Loucy (cell line): Measurements from ENCODE around the gene SMAD5.

ENCODE experiments used
- H2AFZ ChIP-seq: fragments of 200-600 bp; sonication (generic); 2 replicates; pipeline ENCODE4 v1.6.0; 2016; ENCODE audit warnings: antibody characterized with exemption, mild to moderate bottlenecking, low read length, moderate library complexity
- H3F3A ChIP-seq: fragments of 200-600 bp; 2 replicates; pipeline ENCODE4 v1.6.0; 2016; ENCODE audit warnings: antibody characterized with exemption, low read depth, mild to moderate bottlenecking
- H3K27me3 ChIP-seq: fragments of 200-600 bp; sonication (generic); 2 replicates; pipeline ENCODE4 v1.6.1; 2014; ENCODE audit warnings: low read length, mild to moderate bottlenecking; ENCODE audit not compliant: insufficient read depth, poor library complexity, severe bottlenecking
- H3K36me3 ChIP-seq: fragments of 200-600 bp; sonication (generic); 2 replicates; pipeline ENCODE4 v1.6.1; 2016; ENCODE audit warnings: low read length; ENCODE audit not compliant: insufficient read depth
- H3K4me1 ChIP-seq: fragments of 200-600 bp; sonication (generic); 2 replicates; pipeline ENCODE4 v1.5.1; 2014; ENCODE audit warnings: low read length, mild to moderate bottlenecking; ENCODE audit not compliant: insufficient read depth, poor library complexity, severe bottlenecking
- H3K4me2 ChIP-seq: fragments of 200-600 bp; sonication (generic); 2 replicates; pipeline ENCODE4 v1.6.0; 2014; ENCODE audit warnings: antibody characterized with exemption, low read length, low read depth, mild to moderate bottlenecking; ENCODE audit not compliant: poor library complexity, severe bottlenecking
- H3K4me3 ChIP-seq: fragments of 200-600 bp; sonication (generic); 2 replicates; pipeline ENCODE4 v1.5.1; 2014; ENCODE audit warnings: low read length, mild to moderate bottlenecking, mixed read lengths; ENCODE audit not compliant: poor library complexity, severe bottlenecking
- H3K79me2 ChIP-seq: fragments of 200-600 bp; sonication (generic); 2 replicates; pipeline ENCODE4 v1.6.1; 2014; ENCODE audit warnings: low read length; ENCODE audit not compliant: insufficient read depth
- H3K9ac ChIP-seq: fragments of 200-600 bp; sonication (generic); 2 replicates; pipeline ENCODE4 v1.6.0; 2014; ENCODE audit warnings: mild to moderate bottlenecking, low read depth, low read length, moderate library complexity; ENCODE audit not compliant: poor library complexity, severe bottlenecking
- H3K9me2 ChIP-seq: fragments of 200-600 bp; sonication (generic); replicated peaks from 2 replicates; pipeline ENCODE4 v1.6.1; 2016; ENCODE audit warnings: low read depth, low read length, mixed read lengths
- H3K9me3 ChIP-seq: fragments of 200-600 bp; sonication (generic); 2 replicates; pipeline ENCODE4 v1.6.1; 2014; ENCODE audit warnings: mild to moderate bottlenecking, antibody characterized with exemption, low read length, low read depth; ENCODE audit not compliant: insufficient read depth
- H4K20me1 ChIP-seq: fragments of 200-600 bp; sonication (generic); 2 replicates; pipeline ENCODE4 v1.6.0; 2014; ENCODE audit warnings: antibody characterized with exemption, low read length, mild to moderate bottlenecking; ENCODE audit not compliant: insufficient read depth, poor library complexity, severe bottlenecking
- EZH2phosphoT487 ChIP-seq: fragments of 200-600 bp; IDR thresholded peaks from 2 replicates; pipeline ENCODE4 v1.6.1; 2018; ENCODE audit warnings: antibody characterized with exemption, mild to moderate bottlenecking, moderate library complexity, borderline replicate concordance
- TF ChIP-seq, protein P1 (sequence below): fragments of 200-600 bp; sonication (generic); conservative IDR thresholded peaks from 2 replicates; pipeline ENCODE4 v1.5.1; 2014; ENCODE audit warnings: mild to moderate bottlenecking, antibody characterized with exemption, low read length

Gene SMAD5

DNA sequence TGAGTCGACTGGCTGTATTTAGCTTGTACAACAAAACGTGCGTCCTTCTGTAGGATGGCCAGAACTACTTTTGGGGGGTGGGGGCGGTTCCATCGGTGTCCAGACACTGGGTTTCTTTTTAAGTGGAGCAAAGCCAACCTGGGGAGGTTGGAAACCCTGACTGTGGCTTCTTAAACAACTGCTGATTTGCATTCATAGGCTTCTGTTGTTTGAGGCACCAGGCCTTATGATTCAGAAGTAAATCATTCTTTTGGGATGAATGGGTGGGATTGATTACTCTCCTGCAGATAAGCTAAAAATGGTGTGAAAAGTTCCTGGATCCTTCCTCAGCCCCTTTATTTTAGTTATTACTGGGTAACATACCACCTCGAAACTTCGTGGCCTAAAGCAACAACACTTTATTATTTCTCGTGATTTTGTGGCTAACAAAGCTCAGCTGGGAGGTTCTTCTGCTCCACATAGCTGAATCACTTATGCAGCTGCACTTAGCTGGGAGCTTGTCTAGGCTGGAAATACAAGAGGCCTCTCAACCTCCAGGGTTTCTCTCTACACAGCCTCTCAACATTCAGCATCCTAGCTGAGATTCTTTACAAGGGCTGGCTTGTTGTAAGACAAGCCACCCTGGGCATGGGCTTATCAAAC lies 72.5 kb downstream of the SMAD5 start:
- no peak overlapping the region for H3K4me2 ChIP-seq
- H3K9me2 ChIP-seq = no peaks in the 10 kb centered on the region
- no peak overlapping the region for H2AFZ ChIP-seq
- H3K4me3 ChIP-seq = no peak overlapping the region
- no peaks in the 10 kb centered on the region for H3K36me3 ChIP-seq
- no peak overlapping the region for H3K9ac ChIP-seq
- H3F3A ChIP-seq = no peaks in the 10 kb centered on the region
- TF ChIP-seq EZH2phosphoT487 = no peak
- TF ChIP-seq, protein P1, sequence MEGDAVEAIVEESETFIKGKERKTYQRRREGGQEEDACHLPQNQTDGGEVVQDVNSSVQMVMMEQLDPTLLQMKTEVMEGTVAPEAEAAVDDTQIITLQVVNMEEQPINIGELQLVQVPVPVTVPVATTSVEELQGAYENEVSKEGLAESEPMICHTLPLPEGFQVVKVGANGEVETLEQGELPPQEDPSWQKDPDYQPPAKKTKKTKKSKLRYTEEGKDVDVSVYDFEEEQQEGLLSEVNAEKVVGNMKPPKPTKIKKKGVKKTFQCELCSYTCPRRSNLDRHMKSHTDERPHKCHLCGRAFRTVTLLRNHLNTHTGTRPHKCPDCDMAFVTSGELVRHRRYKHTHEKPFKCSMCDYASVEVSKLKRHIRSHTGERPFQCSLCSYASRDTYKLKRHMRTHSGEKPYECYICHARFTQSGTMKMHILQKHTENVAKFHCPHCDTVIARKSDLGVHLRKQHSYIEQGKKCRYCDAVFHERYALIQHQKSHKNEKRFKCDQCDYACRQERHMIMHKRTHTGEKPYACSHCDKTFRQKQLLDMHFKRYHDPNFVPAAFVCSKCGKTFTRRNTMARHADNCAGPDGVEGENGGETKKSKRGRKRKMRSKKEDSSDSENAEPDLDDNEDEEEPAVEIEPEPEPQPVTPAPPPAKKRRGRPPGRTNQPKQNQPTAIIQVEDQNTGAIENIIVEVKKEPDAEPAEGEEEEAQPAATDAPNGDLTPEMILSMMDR = no peak
- no peaks in the 10 kb centered on the region for H4K20me1 ChIP-seq
- no peaks in the 10 kb centered on the region for H3K9me3 ChIP-seq
- H3K4me1 ChIP-seq = no peaks in the 10 kb centered on the region
- no peaks in the 10 kb centered on the region for H3K27me3 ChIP-seq
- H3K79me2 ChIP-seq = no peaks in the 10 kb centered on the region

DNA sequence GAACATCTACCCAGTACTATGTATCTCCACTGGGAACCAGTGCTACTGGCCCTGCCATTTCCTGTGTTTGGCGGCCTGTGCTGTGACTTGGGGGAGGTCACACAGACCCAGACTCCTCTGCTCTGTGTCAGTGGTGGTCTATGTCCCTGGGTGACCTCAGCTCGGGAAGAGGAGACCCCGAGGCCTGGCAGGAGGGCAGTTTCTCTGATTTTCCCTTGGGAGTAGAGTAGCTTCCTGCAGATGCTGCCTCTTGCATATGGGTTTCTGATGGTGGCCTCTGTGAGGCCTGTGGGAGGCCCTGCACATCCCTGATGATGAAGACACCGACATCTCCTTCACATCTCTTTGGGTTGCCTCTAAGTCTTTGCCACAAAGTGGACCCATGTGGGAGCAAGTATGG lies 73.3 kb downstream of the SMAD5 start:
- Histone ChIP-seq H3K36me3 (no peaks in the 10 kb centered on the region), H3K27me3 (no peaks in the 10 kb centered on the region), H2AFZ (no peak overlapping the region), H3K79me2 (no peaks in the 10 kb centered on the region), H3F3A (no peaks in the 10 kb centered on the region), H4K20me1 (no peaks in the 10 kb centered on the region), H3K4me1 (no peaks in the 10 kb centered on the region), H3K4me2 (no peak overlapping the region), H3K9me3 (no peaks in the 10 kb centered on the region), H3K9me2 (no peaks in the 10 kb centered on the region), H3K9ac (no peak overlapping the region), H3K4me3 (no peak overlapping the region)
- TF ChIP-seq EZH2phosphoT487 = no peak
- TF ChIP-seq, protein P1 = no peak

DNA sequence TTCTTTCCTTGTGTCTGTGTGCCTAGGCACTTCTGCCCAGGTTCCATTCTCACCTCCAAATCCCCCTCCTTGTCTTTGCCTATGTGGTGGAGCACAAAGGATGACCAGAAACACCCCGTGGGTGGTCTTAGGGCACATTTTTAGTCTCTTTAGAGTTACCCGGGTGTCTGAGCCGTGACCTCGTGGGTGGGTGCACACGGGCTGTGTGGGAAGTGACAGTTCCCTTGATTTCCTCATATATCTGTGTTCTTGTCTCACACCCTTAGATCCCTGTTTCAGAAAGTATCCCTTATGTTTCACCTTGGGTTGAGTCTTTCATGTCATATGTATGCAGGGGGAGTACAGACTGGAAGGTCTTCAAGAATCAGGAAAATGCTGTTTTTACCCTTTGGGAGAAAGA lies 73.7 kb downstream of the SMAD5 start:
- H3K9ac ChIP-seq = no peak overlapping the region
- H4K20me1 ChIP-seq = no peaks in the 10 kb centered on the region
- no peaks in the 10 kb centered on the region for H3K9me3 ChIP-seq
- no peaks in the 10 kb centered on the region for H3K27me3 ChIP-seq
- H3K79me2 ChIP-seq = no peaks in the 10 kb centered on the region
- H3K4me2 ChIP-seq = no peak overlapping the region
- no peaks in the 10 kb centered on the region for H3F3A ChIP-seq
- H3K4me1 ChIP-seq = no peaks in the 10 kb centered on the region
- no peak overlapping the region for H2AFZ ChIP-seq
- no peaks in the 10 kb centered on the region for H3K9me2 ChIP-seq
- no peak overlapping the region for H3K4me3 ChIP-seq
- no peak for TF ChIP-seq EZH2phosphoT487
- TF ChIP-seq, protein P1 = no peak
- H3K36me3 ChIP-seq = no peaks in the 10 kb centered on the region
